Kidney (tissue), 14 donors: ENCODE data around the gene DMXL1. TPM values are rescaled to one million over a fixed set of nuclear protein-coding genes. Genes with fewer than 3 reads are reported as not detected.

Experiments
- DNase-seq, 5 donors: peaks; one replicate each; pipeline ENCODE4 v3.0.0-alpha.2; 2013 to 2020
- FAIRE-seq: peaks from 2 replicates; lab custom pipeline; 2012; peaks lifted over from hg19 to GRCh38; lab: Jason Lieb, UNC
- H3K27ac ChIP-seq, 2 donors: one replicate each; pipeline ENCODE4 v1.7.0; 2013; ENCODE audit warnings: low read depth in 2 of 2, low read length in 2 of 2, inconsistent platforms in 1 of 2
- H3K27me3 ChIP-seq: one replicate; pipeline ENCODE4 v1.7.1; 2013; ENCODE audit warnings: low read length, inconsistent platforms; ENCODE audit not compliant: control insufficient read depth, insufficient read depth
- H3K36me3 ChIP-seq, 3 donors: one replicate each; pipeline versions ENCODE4 v1.7.0 to v1.7.1; 2013; ENCODE audit warnings: low read length in 3 of 3, control low read depth in 1 of 3, inconsistent platforms in 1 of 3; ENCODE audit not compliant: insufficient read depth in 3 of 3, control insufficient read depth in 2 of 3
- H3K4me1 ChIP-seq, 3 donors: one replicate each; pipeline versions ENCODE4 v1.7.0 to v1.7.1; 2013; ENCODE audit warnings: low read length in 3 of 3, inconsistent platforms in 1 of 3, low read depth in 1 of 3; ENCODE audit not compliant: control insufficient read depth in 2 of 3, insufficient read depth in 2 of 3
- H3K4me3 ChIP-seq, 3 donors: one replicate each; pipeline versions ENCODE4 v1.7.0 to v1.8.1; 2013; ENCODE audit warnings: low read length in 3 of 3, control low read depth in 1 of 3, inconsistent platforms in 1 of 3
- H3K9ac ChIP-seq, 3 donors: one replicate each; pipeline versions ENCODE4 v1.7.0 to v1.7.1; 2013; ENCODE audit warnings: low read length in 3 of 3, control low read depth in 1 of 3, inconsistent platforms in 1 of 3
- H3K9me3 ChIP-seq, 3 donors: one replicate each; pipeline versions ENCODE4 v1.7.0 to v1.7.1; 2013; ENCODE audit warnings: low read length in 3 of 3, control low read depth in 1 of 3, inconsistent platforms in 1 of 3; ENCODE audit not compliant: control insufficient read depth in 2 of 3, insufficient read depth in 1 of 3
- CTCF ChIP-seq: IDR thresholded peaks from 3 replicates; pipeline ENCODE4 v1.5.1; 2012; ENCODE audit warnings: mild to moderate bottlenecking, moderate library complexity, borderline replicate concordance; ENCODE audit not compliant: insufficient read depth; ENCODE audit errors: extremely low read depth
- intact Hi-C: fragments of 100-400 bp; cut with DNase I; formaldehyde crosslinking; loops from one replicate; pipeline ENCODE4 v1.11.1; 2022
- polyA plus RNA-seq: library from polyadenylated mRNA; stranded (reverse); fragments of 350-450 nt; fragmentation: Illumina TruSeq; extraction: RNeasy Lipid Tissue Mini Kit (QIAGEN cat#74804); gene quantifications from one replicate; pipeline ENCODE4 v1.2.3, GENCODE V29; 2014; ENCODE audit warnings: low read depth, low replicate concordance; ENCODE audit not compliant: insufficient read depth
- total RNA-seq: library from RNA; stranded (reverse); fragmentation: NEBNext Ultra II Directional; extraction: Animal tissue kit (Norgen Biotek cat#: 25700); gene quantifications from one replicate; pipeline ENCODE4 v1.2.1, GENCODE V29; 2021
- donor health status: control.
- donor health status: control.
- donor health status: control.
- donor health status: control.
- donor health status: control.
- donor health status: DM: yes; HTN: yes; CAD: no.
- donor health status: Normal renal cell carcinoma (clear cell type).

DMXL1 gene
- total and polyA plus RNA-seq, 2 donors from 2014 or later = 17.1 to 57.7 TPM

DNA sequence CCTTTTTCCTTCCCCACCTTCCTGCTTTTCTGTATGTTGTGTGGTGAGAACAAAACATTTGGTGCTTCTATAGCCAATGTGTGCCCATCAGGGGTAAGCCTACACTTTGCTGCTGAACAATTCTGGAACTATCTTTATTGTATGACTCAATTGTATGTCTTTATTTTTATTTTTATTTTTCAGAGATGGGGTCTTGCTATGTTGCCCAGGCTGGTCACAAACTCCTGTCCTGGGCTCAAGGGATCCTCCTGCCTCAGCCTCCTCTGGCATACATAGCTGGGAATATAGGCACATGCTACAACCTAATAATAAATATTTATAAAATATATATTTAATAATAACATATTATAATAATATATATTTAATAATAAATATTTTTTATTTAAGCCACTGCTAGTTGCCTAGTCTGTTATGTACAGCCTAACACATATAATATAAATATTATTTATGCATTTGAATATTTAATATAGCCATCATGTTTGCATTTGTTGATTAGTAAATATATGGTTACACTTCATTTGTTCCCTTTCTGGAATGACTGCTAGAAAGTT lies 11.8 kb upstream of the DMXL1 start:
- Histone ChIP-seq H3K9me3 (no peaks in the 10 kb centered on the region), H3K4me3 (no peak overlapping the region), H3K9ac (no peak overlapping the region), H3K27ac (no peak overlapping the region), H3K36me3 (no peaks in the 10 kb centered on the region), H3K4me1 (no peaks in the 10 kb centered on the region), H3K27me3 (no peaks in the 10 kb centered on the region)
- FAIRE-seq (no peak), DNase-seq (no peak)
- no peak for TF ChIP-seq CTCF
- intact Hi-C loops = no loop called here

GRCh38 chr5:119059740-119060255 lies 11.1 kb upstream of the DMXL1 start:
- H3K9me3 ChIP-seq = no peaks in the 10 kb centered on the region
- H3K4me1 ChIP-seq = no peaks in the 10 kb centered on the region
- intact Hi-C loops = no loop called here
- no peak overlapping the region for H3K9ac ChIP-seq
- no peak for FAIRE-seq
- no peaks in the 10 kb centered on the region for H3K36me3 ChIP-seq
- no peaks in the 10 kb centered on the region for H3K27me3 ChIP-seq
- H3K27ac ChIP-seq = no peak overlapping the region
- DNase-seq = no peak
- no peak for TF ChIP-seq CTCF
- H3K4me3 ChIP-seq = no peak overlapping the region

DNA sequence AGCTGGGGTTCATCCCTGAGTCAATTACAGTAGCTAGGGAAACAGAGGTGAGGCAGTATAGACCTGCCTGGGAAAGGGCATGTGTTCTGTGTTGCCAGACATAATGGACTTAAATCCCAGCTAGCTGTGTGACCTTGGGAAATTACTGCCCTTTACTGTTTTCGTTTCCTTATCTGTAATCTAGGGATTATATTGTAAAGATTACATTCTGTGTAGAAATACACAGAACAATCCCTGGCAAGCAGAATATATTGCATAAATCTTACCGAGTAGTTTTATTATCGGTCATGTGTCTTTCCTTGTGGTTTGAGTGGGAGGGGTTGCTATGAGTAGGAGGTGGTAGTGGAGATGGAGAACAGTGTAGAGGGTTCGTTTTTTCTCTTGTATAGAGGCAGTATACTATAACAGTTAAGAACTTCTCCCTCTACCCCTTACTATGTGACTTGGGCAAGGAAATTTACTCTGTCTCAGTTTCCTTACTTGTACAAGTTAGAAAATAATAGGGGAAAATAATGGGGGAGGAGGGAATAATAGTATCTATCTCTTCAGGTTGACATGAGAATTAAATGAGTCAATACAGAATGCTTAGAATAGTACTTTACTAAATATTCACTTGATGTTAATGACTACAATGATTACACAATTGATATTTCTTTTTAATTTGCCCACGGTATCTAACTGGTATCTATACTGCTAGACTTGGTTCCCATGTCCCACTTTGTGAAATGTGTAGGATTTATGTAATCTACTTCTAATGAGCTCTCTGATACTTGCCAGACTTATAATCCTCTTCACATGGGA lies 7.1 kb upstream of the DMXL1 start:
- no peak for TF ChIP-seq CTCF
- H3K4me1 ChIP-seq = no peaks in the 10 kb centered on the region
- H3K27me3 ChIP-seq = no peaks in the 10 kb centered on the region
- intact Hi-C loops = no loop called here
- DNase-seq (peak in 2 of 5 donors; percentile 22 to 60), FAIRE-seq (no peak)
- no peak overlapping the region for H3K27ac ChIP-seq
- no peaks in the 10 kb centered on the region for H3K9me3 ChIP-seq
- no peak overlapping the region for H3K9ac ChIP-seq
- no peak overlapping the region for H3K4me3 ChIP-seq
- H3K36me3 ChIP-seq = no peaks in the 10 kb centered on the region
